ENCODE data around the gene SCN4A.
"Not testable (repeated sequence)": the region's sequence is repeated elsewhere in the genome, so short reads cannot be mapped to it uniquely, and the experiment has no call there.

SCN4A gene

GRCh38 chr17:63911041-63911635 is 61.6 kb downstream of the SCN4A start, which contains the start of gene CSHL1:
CSHL1 (minus strand) TSS chr17:63911258; CDS start chr17:63911196, 62 bp downstream.
- no peak for DNase-seq

- DNase-seq, result no peak
Measured at GRCh38 chr17:63910096-63910495, 62.6 kb downstream of the SCN4A start.

- DNase-seq, result not testable (repeated sequence)
Measured at GRCh38 chr17:63909586-63909985, 63.1 kb downstream of the SCN4A start.

DNA sequence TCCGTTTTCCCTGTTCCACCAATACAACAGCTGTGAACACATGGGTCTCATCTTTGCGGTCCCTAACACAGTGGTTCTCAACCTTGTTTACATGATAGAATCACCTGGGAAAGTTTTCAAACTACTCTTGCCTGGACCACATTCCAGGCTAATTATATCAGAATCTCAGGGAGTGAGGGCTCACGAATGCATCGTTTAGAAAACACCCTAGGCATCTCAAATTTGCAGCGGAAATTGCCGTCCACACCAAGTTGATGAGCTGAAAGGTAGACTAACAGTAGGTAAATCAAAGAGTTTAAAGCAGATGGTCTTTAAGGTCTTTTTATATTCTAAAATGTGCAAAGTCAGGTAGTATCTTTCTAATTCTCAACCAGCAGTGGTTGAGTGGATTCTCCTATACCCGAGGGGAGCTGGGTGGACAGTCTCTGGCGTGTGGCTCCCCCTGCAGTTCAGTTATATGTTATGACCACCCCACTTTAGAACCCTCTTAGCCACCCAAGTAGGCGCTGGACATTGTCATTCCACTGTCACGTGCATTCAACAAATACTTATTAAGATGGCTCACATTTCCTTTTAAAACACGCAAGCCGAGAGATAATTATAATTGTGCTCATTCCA is 65.4 kb downstream of the SCN4A start:
- peak; percentile 20 for DNase-seq

GRCh38 chr17:63904796-63905195 is 67.9 kb downstream of the SCN4A start:
- DNase-seq, result not testable (repeated sequence)

GRCh38 chr17:63903787-63904201 is 68.9 kb downstream of the SCN4A start:
- not testable (repeated sequence) for DNase-seq

GRCh38 chr17:63901971-63902370 is 70.7 kb downstream of the SCN4A start:
- not testable (repeated sequence) for DNase-seq

DNA sequence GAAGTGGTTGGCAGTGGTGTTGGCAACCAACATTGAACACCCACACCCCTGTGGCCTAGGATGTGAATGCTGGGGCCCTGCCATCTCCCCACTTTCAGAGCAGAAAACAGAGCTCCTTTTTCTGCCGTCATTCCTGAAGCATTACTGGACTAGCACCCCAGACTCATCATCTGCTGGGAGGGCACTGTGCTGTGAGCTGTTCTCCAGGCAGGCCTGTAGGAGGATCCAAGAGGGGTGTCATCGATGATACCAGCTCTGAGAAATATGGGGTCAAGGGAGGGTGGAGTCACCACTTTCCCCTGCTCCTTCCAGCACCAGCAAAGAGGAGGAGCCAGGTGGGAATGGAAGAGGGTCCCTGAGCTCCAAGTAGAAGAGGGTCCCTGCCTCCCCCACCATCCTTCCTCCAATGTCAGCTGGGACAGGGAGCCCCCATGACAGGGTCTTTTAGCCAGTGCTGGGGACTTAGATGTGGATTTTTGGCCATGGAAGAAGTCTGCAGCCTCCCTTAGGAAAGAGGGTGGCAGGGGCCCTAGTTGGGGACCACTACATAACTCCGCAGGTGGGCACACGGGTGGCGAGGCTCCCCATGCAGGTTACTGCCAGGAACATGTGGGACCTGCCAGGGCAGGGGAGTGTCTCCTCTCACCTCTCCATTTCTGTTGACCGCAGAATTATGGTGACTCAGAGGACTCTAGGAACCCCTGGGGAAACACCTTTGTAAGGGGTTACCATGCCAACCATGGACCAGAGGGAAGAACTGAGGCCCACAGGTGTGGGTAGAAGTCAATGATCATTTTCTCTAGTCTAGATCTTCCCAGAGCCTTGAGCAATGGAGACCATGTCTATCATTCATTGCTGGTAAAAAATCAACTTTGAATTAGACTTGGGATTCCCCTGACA is 73.6 kb downstream of the SCN4A start:
- DNase-seq, result peak; percentile 48

DNA sequence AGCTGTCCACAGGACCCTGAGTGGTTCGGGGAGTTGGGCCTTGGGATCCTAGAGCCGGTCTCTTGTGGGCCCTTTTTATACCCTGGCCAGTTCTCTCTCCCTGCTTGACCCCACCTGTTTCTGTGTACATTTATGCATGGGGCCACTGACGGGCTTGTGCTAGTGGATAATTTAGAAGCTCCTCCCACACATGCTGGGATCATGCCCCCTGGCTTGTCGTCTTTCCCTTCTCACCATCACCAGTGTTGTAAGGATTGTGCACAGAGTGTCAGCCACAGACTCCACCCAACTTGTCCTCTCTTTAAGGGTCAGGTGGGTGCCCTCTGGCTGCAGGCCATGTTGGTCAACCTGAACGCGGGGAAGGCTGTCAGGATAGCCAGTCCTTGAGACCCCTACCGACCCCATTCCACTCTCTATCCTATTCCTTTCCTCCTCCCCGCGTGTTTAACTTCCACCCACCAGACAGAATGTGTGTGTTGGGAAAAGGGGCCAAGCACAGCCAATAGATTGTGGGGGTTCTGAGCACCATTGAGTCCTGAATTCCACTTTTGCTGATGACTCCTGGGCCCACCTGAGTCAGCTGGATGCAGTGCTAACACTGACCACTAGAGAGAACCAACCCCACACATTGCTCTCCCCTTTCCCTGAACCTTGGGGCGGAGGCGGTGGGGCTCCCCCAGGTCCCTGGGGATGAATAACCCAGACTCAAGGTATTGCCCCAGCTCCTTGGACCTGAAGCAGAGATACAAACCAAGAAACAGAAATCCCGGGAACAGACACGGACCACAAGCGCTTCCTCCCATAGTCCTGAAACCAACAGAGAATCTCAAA is 76.0 kb downstream of the SCN4A start, which contains the start of gene CSH1:
TSS of gene CSH1 (minus strand) at position 51 of the 831 bp plus-strand sequence. CDS start 63 bp downstream, outside the sequence.
- DNase-seq, result not testable (repeated sequence)

DNA sequence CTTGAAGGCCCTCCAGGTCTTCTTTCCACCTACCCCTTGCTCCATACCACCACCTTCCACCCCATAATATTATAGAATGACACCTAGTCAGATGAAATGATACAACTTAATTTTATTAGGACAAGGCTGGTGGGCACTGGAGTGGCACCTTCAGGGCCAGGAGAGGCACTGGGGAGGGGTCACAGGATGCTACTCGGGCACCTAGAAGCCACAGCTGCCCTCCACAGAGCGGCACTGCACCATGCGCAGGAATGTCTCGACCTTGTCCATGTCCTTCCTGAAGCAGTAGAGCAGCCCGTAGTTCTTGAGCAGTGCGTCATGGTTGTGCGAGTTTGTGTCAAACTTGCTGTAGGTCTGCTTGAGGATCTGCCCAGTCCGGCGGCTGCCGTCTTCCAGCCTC is 77.9 kb downstream of the SCN4A start:
- DNase-seq, result not testable (repeated sequence)

DNA sequence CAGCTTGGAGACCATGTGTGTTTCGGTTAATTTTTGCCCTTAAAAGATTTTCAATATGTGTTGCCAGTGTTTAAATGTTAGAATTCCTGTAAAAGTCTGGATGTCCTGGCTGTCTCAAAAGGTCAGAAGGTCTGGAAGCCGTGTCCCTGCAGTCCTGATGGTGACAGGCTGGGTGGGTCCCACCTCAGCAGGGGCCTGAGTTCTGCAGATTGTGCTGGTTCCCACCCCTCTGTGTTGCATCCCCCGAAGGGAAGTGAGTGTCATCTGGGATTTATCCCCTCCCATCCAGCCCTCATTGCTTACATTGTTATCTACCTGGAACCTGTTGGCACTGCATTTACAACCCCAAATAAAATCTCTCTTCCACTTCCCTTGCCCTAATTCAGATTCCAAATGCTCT is 78.7 kb downstream of the SCN4A start:
- not testable (repeated sequence) for DNase-seq

DNA sequence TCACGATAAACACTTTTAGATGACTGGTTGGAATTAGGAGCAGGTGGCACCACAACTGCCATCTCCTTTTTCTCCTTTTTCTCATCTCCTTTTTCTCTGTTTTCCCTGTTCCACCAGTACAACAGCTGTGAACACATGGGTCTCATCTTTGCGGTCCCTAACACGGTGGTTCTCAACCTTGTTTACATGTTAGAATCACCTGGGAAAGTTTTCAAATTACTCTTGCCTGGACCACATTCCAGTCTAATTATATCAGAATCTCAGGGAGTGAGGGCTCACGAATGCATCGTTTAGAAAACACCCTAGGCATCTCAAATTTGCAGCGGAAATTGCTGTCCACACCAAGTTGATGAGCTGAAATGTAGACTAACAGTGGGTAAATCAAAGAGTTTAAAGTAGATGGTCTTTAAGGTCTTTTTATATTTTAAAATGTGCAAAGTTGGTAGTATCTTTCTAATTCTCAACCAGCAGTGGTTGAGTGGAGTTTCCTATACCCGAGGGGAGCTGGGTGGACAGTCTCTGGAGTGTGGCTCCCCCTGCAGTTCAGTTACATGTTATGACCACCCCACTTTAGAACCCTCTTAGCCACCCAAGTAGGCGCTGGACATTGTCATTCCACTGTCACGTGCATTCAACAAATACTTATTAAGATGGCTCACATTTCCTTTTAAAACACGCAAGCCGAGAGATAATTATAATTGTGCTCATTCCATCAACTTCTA is 80.2 kb downstream of the SCN4A start:
- not testable (repeated sequence) for DNase-seq

DNA sequence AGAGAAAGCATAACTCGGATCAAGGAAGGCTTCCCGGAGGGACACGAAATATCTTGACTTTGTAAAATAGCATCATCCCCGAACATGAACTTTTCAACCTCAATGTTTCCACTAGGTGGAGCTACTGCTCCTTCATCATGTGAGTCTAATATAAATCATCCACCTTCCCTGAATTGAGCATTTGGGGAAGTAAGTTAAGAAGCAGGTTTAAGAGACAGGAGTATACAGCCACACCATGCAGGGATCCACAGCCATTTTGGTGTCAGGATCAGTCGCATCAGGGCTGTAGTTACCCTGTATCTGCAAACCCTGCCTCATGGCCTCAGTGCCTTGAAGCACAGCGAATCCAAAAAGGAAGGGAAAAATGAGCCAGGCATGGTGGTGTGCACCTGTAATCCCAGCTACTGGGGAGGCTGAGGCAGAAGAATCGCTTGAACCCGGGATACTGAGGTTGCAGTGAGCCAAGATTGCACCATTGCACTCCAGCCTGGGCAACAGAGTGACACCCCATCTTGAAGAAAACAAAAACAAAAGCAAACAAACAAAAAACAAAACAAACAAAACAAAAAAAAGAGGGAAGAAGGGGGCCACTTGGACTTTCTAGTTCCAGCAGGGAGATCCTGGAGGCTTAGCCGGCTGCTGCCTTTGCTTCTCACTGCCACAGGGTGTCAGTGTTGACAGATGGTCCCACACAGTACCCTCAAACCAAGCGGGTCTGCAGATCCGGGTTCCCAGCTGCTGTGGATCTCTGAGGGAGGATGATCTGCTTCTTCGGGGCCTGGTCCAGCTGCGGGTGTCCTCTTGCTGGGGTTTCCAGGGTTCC is 83.5 kb downstream of the SCN4A start:
- DNase-seq, result not testable (repeated sequence)
